Measurements from ENCODE around the gene KLHL29. TPM values are rescaled to one million over a fixed set of nuclear protein-coding genes. Genes with fewer than 3 reads are reported as not detected.

Gene KLHL29
- total RNA-seq, 4 donors from 2014 or later = 7.6 to 15.3 (median 8.4) TPM

DNA sequence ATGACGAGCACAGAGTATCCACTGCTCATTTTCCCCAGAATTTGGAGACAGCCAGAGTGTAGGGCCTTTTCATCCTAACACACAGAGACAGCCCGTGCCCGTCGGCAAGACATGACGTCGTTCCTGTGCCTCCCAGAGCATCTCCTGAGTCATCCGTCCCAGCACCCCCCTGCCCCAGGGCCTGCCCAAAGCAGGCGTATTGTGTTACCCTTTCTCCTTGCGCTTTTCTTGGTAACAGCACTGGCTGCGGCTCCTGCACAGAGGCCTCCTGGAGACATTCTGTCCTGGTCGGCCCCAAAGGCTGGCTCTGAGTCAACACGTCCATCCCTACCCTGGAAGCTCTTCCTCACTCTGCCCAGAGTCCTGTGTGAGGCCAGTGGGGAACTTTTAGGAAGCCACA, 217.1 kb downstream of the KLHL29 start:
- TF ChIP-seq, protein P1, sequence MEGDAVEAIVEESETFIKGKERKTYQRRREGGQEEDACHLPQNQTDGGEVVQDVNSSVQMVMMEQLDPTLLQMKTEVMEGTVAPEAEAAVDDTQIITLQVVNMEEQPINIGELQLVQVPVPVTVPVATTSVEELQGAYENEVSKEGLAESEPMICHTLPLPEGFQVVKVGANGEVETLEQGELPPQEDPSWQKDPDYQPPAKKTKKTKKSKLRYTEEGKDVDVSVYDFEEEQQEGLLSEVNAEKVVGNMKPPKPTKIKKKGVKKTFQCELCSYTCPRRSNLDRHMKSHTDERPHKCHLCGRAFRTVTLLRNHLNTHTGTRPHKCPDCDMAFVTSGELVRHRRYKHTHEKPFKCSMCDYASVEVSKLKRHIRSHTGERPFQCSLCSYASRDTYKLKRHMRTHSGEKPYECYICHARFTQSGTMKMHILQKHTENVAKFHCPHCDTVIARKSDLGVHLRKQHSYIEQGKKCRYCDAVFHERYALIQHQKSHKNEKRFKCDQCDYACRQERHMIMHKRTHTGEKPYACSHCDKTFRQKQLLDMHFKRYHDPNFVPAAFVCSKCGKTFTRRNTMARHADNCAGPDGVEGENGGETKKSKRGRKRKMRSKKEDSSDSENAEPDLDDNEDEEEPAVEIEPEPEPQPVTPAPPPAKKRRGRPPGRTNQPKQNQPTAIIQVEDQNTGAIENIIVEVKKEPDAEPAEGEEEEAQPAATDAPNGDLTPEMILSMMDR (IDR thresholded peaks at IDR 0.05; ENCODE audit: low read depth) = no peak

DNA sequence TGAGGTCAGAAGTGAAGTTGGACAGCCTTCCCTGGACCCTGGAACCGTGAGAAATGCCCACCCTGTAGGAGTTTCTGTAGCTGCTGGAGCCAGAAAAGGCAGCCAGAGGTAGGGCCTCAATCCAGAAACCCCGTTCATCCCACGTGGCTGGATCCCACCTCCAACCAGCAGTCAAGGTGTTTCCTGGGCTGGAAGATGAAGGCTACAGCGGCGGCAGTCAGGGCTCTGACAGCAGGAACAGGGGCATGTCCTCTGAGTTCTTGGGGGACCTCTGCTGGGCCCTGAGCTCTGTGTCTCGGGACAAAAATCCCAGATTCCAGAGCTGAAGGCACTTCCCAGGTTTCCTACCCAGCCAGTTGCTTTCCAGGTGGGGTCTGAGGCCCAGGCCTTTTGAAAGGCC, 218.2 kb downstream of the KLHL29 start:
- TF ChIP-seq, protein P1 (IDR thresholded peaks at IDR 0.05; ENCODE audit: low read depth) = no peak

DNA sequence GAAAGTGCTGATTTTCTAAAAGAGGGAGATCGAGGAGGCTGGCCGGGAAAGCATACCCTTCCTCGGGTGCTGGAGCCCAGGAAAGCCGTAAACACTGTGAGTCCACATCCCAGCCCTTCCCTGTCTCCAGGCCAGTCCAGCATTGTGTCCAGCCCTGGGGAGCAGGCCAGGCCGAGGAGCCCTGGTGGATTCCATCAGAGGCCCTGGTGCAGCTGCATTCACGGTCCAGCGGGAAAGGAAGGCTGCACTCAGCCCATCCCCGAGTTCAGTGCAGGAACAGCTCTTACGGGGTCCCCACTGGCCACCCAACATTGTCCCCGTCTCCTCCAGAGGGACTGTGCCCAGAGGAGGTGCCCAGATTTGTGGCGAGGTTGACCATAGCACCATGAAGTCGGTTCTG, 218.6 kb downstream of the KLHL29 start:
- TF ChIP-seq, protein P1 (IDR thresholded peaks at IDR 0.05; ENCODE audit: low read depth) = no peak

DNA sequence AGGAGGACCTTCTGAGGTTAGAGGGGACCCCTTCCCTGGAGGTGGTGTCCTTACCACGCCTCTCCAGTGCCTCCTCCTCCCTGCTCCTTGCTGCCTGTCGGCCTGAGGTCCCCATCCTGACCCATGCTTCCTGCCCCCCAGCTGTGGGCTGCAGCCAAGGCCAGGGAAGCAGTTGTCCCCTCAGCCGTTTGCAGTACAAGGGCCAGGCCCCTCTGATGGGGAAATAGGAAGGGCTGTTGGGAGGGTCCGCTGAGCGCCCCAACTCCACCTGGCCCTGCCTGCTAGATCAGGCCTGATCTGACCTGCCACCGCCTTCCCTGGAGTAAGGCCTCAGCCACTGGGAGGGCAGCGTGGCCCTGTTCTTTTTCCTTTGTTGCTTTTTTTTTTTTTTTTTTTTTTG, 219.8 kb downstream of the KLHL29 start:
- TF ChIP-seq, protein P1 (IDR thresholded peaks at IDR 0.05; ENCODE audit: low read depth) = no peak

DNA sequence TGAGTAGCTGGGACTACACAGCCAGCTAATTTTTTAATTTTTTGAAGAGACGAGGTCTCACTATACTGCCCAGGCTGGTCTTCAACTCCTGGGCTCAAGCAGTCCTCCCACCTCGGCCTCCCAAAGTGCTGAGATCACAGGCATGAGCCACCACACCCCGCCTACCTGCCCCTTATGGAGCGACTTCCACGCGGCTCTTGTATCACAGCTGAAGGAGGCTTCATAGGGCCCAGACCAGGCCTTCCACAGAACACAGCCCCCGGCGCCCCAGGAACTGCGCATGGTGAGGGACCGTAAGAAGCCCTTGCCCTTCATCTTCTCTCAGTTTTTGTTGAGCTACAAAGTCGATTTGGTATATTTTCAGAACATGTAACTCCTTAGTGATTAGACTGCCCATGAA, 220.3 kb downstream of the KLHL29 start:
- TF ChIP-seq, protein P1 (IDR thresholded peaks at IDR 0.05; ENCODE audit: low read depth) = no peak

DNA sequence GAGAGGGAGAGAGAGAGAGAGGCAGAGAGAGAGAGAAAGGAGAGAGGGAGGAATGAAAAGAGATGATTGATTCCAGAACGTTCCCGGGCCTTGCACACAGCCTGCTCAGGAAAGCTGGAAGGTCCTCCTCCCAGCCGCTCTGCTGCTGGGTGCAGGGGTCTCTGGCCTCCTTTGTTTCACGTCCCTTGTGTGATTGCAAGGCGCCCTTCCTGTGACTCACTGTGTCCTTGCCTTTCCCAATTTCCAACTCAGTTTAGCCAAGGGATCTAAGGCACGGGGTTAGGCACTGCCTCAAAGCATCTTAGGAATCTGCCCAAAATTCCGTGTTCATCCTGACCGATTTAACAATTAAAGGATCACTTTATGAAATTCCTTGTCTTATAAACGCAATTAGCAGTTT, 221.2 kb downstream of the KLHL29 start:
- TF ChIP-seq, protein P1 (IDR thresholded peaks at IDR 0.05; ENCODE audit: low read depth) = no peak

DNA sequence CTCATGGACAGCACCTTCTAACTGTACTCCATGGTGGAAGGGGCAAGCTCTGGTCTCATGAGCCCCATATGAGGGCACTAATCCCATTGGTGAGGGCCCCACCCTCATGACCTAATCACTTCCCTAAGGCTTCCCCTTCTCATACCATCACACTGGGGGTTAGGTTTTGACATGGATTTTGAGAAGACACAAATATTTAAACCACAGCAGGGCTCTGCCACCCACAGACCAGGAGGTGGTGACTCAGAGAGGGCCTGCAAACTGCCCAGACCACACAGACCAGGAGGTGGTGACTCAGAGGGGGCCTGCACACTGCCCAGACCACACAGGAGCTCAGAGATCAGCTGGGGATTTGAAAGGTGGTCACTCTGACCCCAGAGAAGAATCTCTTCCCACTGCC, 222.0 kb downstream of the KLHL29 start:
- TF ChIP-seq, protein P1 (IDR thresholded peaks at IDR 0.05; ENCODE audit: low read depth) = no peak
